ENCODE data around the gene SLC46A2. TPM values are rescaled to one million over a fixed set of nuclear protein-coding genes. Genes with fewer than 3 reads are reported as not detected.

Gene SLC46A2, protein sequence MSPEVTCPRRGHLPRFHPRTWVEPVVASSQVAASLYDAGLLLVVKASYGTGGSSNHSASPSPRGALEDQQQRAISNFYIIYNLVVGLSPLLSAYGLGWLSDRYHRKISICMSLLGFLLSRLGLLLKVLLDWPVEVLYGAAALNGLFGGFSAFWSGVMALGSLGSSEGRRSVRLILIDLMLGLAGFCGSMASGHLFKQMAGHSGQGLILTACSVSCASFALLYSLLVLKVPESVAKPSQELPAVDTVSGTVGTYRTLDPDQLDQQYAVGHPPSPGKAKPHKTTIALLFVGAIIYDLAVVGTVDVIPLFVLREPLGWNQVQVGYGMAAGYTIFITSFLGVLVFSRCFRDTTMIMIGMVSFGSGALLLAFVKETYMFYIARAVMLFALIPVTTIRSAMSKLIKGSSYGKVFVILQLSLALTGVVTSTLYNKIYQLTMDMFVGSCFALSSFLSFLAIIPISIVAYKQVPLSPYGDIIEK
- under 1 TPM; 0.10 to 0.40 (median 0.20) TPM for polyA plus RNA-seq (ENCODE audit: insufficient read length in 4 of 4)

DNA sequence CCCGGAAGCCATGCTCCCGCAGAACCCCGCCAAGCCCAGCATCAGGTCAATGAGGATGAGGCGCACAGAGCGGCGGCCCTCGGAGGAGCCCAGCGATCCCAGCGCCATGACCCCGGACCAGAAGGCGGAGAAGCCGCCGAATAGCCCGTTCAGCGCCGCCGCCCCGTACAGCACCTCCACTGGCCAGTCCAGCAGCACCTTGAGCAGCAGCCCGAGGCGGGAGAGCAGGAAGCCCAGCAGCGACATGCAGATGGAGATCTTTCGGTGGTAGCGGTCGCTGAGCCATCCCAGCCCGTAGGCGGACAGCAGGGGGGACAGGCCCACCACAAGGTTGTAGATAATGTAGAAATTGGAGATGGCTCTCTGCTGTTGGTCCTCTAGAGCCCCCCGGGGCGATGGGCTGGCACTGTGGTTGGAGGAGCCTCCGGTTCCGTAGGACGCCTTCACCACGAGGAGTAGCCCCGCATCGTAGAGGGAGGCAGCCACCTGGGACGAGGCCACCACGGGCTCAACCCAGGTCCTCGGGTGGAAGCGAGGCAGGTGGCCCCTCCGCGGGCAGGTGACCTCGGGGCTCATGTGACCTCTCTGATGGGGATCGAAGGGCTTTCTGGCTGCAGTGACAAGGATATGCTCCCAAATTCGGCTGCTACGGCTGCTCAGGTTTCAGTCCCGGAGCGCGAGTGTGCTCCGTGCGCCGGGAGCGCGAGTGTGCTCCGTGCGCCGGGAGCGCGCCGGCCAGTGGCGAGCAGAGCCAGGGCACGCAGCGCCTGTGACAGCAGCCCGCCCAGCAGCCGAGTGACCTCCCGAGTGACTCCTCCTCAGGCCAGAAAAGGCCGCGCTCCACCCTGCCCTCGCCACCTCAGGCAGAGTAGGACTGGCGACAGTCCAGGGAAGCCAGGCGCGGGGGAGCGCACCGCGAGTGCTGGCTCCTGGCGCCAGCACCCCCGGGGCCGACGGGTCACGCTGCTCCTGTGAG, at the start of gene SLC46A2:
Gene SLC46A2, minus strand, starts transcription at position 771 of the 976 bp plus-strand sequence. Its CDS starts 195 bp downstream, at position 576.
- no peak for DNase-seq (ENCODE audit: low read depth in 4 of 4, low spot score in 3 of 4)

DNA sequence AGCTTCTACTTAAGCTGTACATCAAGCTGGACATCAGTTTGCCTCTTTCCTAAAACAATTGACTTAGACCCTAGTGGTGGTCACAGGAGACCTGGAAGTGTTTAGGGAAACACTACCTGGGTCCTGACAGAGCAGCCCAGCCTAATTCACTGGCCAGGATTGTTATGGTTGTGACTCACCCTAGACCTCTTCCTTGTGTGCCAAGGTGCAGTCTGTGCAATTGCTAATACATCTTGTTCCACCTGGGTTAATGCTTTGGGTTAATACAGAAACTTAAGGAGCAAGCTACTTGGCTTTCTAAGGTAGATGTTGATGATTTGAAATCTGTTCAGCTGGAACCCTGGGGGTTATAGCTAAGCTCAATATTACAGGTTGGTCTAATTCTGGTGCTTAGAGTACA, 48.7 kb upstream of the SLC46A2 start:
- no peak for DNase-seq (ENCODE audit: low read depth in 4 of 4, low spot score in 3 of 4)

DNA sequence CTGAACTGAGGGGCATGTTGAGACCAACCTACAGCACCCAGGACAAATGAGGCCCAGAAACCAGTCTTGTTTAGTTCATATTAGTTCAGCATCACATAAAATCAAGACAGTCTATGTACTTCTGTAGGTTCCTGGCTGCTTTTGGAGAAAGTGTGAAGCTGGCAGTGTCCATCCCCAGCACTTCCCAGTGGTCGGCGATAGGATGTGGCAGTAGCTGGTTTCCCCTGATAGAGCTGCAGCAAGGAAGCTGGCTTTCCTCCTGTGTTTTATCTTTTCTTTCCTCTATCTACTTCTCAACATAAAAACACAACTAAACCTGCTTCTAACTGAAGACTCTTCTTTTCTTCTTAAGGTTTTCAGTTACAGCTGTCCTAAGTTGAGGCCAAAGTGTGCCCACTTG, 43.0 kb upstream of the SLC46A2 start:
- DNase-seq (ENCODE audit: low read depth in 4 of 4, low spot score in 3 of 4), result no peak

DNA sequence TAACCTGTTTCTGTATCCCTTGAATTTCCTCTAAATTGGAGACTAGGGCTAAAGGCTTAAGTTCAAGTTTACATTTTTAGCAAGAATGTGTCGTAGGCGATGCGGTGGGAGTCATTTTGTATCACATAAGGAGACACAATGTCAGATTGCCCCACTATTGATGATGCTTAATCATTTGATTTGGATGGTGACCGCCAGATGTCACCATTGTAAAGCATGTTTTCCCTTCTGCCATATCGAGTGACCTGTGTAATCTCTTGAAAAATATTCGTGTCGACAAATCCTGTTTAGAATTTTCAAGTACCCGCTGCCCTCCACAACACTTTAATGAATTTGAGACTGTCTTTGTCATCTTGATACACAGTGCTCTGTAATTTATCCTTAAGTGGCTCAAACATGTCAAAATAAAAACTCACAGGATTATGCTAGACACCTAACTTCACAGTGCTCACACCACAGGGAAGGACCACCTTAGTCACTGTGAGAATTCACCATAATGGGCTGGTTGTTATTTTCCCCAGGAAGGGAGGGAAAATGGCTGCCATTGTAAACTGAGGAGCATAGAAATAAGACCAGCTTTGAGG, 34.5 kb upstream of the SLC46A2 start:
- DNase-seq (ENCODE audit: low read depth in 4 of 4, low spot score in 3 of 4), result no peak

DNA sequence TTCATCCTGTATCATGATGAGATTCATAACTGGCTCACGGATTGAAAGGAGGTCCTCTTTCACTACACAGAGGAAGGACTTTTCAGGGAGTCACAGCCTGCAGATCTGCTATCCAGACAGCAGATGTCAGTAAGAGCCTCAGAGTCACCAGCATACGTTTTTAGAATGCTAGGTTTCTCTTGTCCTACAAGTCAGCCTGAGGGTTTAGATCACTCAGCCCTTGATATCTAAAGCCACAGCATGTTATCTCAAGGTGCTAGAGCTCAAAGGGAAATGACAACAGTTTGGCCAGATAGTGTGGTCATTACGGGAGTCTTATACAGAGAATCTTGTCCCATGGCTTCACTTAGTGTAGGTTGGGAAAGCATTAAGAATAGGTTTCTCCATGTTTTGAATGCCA, 30.9 kb upstream of the SLC46A2 start:
- peak in 1 of 4 donors; percentile 10 for DNase-seq (ENCODE audit: low read depth in 4 of 4, low spot score in 3 of 4)

DNA sequence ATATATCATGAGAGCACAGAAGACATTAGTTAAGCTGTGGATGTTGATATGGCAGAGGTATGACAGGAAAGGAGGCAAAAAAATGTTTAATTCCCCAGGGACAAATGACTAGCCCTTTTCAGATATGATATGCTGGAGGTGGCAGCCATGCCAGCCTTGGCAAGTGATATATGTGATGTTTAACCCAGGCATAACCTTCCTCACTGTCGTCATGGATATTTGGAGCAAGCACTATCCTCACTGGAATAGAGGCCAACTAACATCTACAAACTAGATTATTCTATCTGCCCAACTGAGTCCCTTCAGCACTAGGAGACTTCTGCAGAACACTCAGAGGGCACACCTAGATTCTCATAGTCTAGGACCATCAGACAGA, 27.3 kb upstream of the SLC46A2 start:
- no peak for DNase-seq (ENCODE audit: low read depth in 4 of 4, low spot score in 3 of 4)

DNA sequence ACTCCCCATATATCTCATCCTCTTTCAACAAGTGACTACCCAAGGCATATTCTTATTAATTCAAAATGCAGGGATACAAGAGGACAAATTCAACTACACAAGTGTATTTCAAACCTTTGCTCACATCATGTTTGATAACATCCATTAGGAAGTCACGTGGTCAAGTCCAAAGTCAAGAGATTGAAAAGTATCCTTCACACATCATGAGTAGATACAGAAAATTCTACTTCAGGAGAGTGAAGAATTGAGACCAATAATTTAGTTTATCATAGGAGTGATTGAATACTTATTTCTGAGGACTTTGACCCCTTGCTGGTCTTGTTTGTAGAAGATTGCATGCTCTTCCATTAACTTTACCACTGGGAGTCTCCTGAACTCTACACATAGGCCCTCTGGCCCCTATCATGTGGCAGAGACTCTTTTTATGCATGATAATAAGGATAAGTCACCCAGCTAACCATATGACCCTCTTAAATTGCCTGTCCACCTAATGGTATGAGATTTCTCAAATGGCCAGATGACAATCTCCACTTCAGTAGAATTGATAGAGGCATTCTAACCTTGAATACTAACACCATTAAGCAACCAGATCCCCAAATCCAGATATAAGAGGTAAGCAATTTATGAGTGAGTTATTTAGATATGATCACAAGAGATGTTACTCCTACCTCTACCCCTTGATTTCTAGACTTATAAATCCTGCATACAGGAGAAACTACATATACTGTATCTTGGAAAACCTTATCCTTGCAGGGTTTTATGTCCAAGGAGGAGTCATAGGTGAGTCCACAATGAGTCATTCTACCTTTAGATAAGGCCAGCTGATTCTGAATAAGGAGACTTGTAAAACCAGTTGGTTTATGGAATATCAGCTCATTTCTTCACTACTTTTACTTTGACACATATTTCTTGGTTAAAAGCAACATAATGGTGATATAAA, 26.6 kb upstream of the SLC46A2 start:
- DNase-seq (ENCODE audit: low read depth in 4 of 4, low spot score in 3 of 4), result no peak

DNA sequence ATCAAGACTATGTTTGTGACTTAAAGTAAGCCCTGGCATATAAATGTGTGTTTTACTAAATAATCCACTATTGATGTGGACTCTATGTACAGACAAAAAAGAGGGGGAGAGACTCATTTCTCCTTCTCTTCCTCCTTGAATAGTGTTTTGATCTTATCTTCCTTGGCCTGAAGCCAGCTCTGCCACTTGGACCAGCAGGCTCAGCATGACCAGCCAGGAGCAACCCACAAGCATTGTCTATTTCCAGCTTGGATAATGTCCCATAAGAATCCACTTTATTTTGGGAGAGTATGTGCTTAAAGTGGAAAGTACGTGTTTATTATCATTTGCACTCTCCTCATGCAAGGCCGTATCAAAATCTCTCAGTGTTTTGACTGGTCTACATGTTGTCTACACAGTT, 23.8 kb upstream of the SLC46A2 start:
- no peak for DNase-seq (ENCODE audit: low read depth in 4 of 4, low spot score in 3 of 4)

DNA sequence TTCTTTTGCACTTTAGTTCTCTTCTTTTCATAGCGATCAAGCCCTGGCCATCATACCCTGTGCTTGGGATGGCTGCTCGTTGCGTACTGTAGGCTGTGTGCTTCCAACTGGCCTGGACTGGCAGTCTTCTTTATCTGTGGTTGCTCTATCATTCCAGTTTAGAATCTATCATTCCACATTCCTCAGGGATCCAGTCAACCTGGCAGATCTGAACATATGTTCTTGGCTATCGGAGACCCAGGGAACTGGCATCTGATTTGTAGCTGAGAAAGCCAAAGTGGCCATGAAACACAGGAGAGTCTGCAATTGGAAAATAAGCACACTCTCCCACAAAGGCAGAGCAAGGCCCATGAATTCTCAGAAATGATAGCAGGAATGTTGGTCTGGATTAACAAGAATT, 22.6 kb upstream of the SLC46A2 start:
- DNase-seq (ENCODE audit: low read depth in 4 of 4, low spot score in 3 of 4), result no peak

DNA sequence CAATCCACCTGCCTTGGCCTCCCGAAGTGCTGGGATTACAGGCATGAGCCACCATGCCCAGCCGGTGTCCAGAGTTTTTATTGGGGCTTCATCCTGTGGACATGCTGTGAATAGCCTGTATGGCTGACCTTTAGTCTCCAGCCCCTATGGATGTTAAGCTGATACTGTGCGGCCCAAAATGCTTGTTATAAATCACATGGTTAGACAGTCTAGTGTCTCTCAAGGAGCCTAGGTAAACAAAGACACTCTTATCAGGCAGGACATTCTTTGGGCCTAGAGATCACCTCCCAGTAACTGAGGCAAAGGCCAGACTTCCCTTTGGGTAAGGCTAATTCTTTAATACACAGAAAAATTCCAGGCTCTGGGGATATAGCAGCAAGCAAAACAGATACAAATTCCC, 22.0 kb upstream of the SLC46A2 start:
- no peak for DNase-seq (ENCODE audit: low read depth in 4 of 4, low spot score in 3 of 4)

DNA sequence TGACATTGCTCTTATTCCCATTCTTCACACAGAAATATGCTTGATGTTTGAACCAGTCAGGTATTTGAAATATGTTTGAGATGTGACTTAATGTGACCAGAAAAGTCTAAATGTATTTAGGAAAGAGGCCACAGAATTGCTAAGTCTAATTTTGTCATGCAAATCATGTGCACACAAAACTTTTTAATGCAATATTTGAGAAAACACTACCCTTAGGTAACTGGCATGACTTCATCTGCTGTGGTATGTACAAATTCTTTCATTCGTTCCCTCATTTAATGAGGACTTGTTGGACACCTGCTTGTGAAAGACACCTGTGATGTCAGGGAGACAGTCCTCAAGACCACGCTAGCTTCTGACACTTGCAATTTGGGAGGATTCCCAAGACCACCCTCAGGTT, 21.1 kb upstream of the SLC46A2 start:
- DNase-seq (ENCODE audit: low read depth in 4 of 4, low spot score in 3 of 4), result no peak

DNA sequence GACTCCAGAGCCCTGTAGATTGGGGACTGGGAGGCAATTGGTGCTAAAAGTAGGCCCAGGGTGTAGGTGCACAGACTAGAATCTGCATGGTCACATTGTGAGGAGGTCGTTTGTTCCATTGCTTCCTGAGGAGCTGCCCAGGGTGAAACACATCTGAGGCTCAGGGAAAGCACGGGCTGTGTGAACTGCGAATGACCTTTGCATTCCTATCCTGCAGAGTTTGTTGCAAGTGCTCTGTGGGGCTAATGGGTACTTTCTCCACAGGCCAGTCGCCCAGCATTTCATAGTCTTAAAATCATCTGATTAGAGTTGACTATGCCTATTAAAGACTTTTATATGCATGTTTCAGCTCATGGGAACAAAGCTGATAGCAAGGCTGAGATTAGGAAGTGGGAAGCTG, 14.4 kb upstream of the SLC46A2 start:
- DNase-seq (ENCODE audit: low read depth in 4 of 4, low spot score in 3 of 4), result no peak

DNA sequence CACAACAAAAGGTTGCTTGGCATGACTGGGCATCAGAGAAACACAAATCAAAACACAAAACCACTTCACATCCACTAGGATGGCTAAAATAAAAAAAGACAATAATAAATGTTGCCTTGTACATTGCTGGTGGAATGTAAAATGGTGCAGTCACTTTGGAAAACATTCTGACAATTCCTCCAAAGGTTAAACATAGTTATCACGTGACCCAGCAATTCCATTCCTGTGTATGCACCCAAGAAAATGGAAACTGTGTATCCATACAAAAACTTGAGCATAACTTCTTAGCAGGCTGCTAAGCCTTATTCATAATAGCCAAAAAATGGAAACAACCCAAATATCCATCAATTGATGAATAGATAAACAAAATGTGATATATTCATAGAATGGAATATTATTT, 10.2 kb upstream of the SLC46A2 start:
- no peak for DNase-seq (ENCODE audit: low read depth in 4 of 4, low spot score in 3 of 4)

DNA sequence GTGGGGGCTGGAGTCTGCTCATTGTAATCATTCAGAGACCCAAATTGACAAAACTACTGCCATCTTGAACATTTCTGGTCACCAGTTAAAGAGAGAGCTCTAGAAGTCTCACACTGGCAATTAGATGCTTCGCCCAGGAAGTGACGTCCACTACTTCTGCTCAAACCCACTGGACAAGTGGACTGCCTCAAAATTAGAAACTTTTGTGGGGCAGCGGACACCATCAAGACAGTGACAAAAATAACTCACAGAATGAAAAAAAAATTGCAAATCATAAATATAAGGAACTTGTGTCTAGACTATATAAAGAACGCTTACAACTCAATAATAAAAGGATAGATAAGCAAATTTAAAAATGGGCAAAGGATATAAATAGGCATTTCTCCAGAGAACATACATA, 9.8 kb upstream of the SLC46A2 start:
- DNase-seq (ENCODE audit: low read depth in 4 of 4, low spot score in 3 of 4), result no peak

DNA sequence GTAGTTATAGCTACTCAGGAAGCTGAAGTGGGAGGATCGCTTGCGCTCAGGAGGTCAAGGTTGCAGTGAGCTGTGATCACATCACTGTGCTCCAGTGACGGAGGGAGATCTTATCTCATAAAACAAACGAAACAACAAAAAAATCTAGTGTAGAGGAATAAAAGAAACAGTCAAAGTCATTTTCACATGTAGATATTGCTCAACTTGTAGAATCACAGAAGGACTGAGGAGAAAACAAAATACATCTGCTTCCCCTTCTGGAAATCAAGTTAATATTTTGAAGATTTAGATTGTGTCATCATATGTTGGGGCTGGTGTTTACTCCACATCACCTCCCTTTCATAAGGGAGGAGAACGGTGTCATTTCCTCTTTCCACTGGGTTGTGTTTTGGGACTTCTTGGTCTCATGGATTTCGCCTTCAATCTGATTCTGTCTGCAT, 8.2 kb upstream of the SLC46A2 start:
- no peak for DNase-seq (ENCODE audit: low read depth in 4 of 4, low spot score in 3 of 4)

DNA sequence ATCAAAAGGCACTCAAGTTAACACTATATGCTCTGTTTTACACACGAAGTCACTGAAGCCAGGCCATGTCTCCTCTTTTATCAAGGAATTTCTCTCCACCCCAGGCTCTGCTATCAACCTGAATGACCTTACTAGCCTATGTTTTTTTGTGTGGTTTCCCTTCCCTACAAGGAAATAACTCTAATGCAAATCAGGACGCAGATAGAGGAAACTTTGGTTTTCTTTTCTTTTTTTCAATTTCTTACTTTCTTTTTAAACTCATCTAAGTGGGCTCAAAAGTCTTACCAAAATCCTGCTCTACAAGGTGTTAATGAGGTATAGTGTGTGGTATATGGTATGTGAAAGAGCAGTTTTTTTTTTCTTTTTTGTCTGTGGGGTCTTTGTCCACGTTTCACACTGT, 5.5 kb upstream of the SLC46A2 start:
- no peak for DNase-seq (ENCODE audit: low read depth in 4 of 4, low spot score in 3 of 4)

DNA sequence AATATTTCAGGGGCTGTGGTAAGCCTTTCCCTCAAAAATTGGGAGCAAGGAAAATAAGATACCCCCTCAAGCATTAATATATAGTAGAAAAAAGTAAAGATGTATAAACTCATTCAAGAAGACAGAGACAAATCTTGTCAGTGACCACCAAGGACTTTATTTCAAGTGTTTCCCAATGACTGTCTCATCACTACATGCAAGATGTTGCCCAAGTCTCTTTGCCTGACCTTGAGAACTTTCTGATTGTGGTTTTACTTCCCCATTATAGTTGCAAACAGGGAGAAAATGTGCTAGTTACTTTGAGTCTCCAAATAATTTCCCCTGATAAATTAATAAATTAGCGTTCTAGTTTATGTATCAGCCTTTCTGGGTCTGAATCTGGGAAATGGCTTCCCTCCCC, 4.0 kb upstream of the SLC46A2 start:
- DNase-seq (ENCODE audit: low read depth in 4 of 4, low spot score in 3 of 4), result no peak

DNA sequence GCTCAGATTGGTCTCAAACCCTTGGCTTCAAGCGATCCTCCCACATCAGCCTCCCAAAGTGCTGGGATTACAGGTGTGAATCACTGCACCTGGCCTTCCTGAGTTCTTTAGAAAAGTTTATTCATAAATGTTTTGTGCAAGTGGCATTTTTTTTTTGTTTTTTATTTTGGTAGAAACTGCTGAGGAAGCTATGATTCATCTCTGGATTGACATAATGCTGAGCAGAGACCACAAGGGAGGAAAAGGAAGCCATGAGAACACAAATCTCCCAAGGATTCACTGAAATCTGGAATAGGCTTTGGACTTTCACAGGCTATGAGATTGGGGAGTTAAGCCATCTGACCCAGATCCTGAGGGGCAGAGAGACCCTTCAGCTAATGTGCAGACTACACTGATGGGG, 3.4 kb upstream of the SLC46A2 start:
- DNase-seq (ENCODE audit: low read depth in 4 of 4, low spot score in 3 of 4), result no peak

DNA sequence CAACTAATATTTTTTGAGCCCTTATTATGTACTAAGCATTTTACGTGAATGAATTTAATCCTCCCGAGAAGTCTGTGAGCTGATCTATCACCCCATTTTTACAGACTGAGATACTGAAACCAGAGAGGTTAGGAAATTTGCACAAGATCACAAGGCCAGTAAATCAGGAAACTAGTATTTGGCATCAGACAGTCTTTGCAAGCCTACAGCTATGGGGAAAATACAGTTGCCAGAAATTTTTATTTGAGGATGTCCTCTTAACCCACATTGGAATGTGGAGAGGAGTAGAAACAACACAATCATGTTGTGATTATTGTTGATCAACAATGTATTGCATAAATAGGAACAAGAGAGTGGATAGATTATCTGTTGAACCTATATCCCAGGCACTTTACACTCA, 2.3 kb upstream of the SLC46A2 start:
- DNase-seq (ENCODE audit: low read depth in 4 of 4, low spot score in 3 of 4), result no peak

DNA sequence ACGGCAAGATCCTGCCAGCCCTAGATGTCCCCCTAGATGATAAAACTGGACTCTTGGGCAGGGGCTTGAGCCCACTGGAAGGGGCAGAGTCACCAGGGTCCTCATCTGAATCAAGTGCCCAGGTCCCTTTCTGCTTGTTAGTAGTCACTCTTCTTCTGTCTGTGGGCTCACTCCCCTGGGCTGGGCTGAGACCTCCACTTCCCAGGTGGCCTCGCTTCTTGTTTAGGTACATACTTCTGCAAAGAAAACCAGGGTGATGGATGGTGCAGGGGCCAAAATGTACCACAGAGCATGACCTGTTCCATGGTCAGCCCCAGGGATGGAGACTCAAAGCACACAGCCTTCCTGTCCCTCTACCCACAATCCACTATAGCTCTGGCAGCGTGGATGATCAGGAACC, 845 bp upstream of the SLC46A2 start:
- no peak for DNase-seq (ENCODE audit: low read depth in 4 of 4, low spot score in 3 of 4)

Data from right renal pelvis (tissue), 4 donors.